NCI-H2081 treated with DMSO at 0.1 percent for 48 hours (cell line): ENCODE results near the gene ZDHHC11.

Experiments
- DNase-seq: peaks from one replicate; lab custom pipeline; 2025; lab: John Stamatoyannopoulos, UW

ZDHHC11 gene

GRCh38 chr5:850511-851006 is at the start of gene ZDHHC11:
Gene ZDHHC11, minus strand, starts transcription at chr5:850986. Its CDS starts 384 bp downstream, at chr5:850602.
- no peak for DNase-seq

GRCh38 chr5:893711-894110 is 42.9 kb upstream of the ZDHHC11 start:
- DNase-seq: peak; percentile 60

- no peak for DNase-seq
Measured at GRCh38 chr5:893137-893506, 42.3 kb upstream of the ZDHHC11 start.

- DNase-seq: peak; percentile 26
Measured at GRCh38 chr5:892394-893136, 41.8 kb upstream of the ZDHHC11 start, which contains the start of the genes BRD9 and TRIP13. Gene BRD9, minus strand, starts transcription at chr5:892801. Its CDS starts 144 bp downstream, at chr5:892657. Gene TRIP13, plus strand, starts transcription at chr5:892884. Its CDS starts 115 bp downstream, at chr5:892999.

- no peak for DNase-seq
Measured at GRCh38 chr5:891837-892393, 41.1 kb upstream of the ZDHHC11 start.

GRCh38 chr5:891117-891836 is 40.5 kb upstream of the ZDHHC11 start:
- DNase-seq: peak; percentile 52

GRCh38 chr5:889075-889710 is 38.4 kb upstream of the ZDHHC11 start:
- DNase-seq: no peak

GRCh38 chr5:888638-889035 is 37.9 kb upstream of the ZDHHC11 start:
- DNase-seq: no peak

GRCh38 chr5:887947-888637 is 37.3 kb upstream of the ZDHHC11 start:
- no peak for DNase-seq

- DNase-seq: no peak
Measured at GRCh38 chr5:886716-887325, 36.0 kb upstream of the ZDHHC11 start.

- no peak for DNase-seq
Measured at GRCh38 chr5:886036-886435, 35.2 kb upstream of the ZDHHC11 start.

- no peak for DNase-seq
Measured at GRCh38 chr5:885529-885928, 34.7 kb upstream of the ZDHHC11 start.

- DNase-seq: no peak
Measured at GRCh38 chr5:885127-885442, 34.3 kb upstream of the ZDHHC11 start.

- DNase-seq: no peak
Measured at GRCh38 chr5:884345-885126, 33.8 kb upstream of the ZDHHC11 start.

GRCh38 chr5:883475-884181 is 32.8 kb upstream of the ZDHHC11 start:
- no peak for DNase-seq

GRCh38 chr5:882253-883183 is 31.7 kb upstream of the ZDHHC11 start:
- DNase-seq: no peak

- no peak for DNase-seq
Measured at GRCh38 chr5:881551-881935, 30.8 kb upstream of the ZDHHC11 start.

GRCh38 chr5:880816-881550 is 30.2 kb upstream of the ZDHHC11 start:
- DNase-seq: no peak
